Tibial artery (tissue), 4 donors: ENCODE results near the gene DYNC1I1.

Experiments used
- DNase-seq, 2 donors: peaks; one replicate each; pipeline ENCODE4 v3.0.0-alpha.2; 2019
- H3K27ac ChIP-seq, 2 donors: fragments of 200-600 bp; sonication (generic) in 1 of 2; 1 replicate in 1 of 2; 2 replicates in 1 of 2; pipeline ENCODE4 v1.5.1; 2018 to 2019; ENCODE audit warnings: mild to moderate bottlenecking in 1 of 2
- H3K27me3 ChIP-seq, 2 donors: fragments of 200-600 bp; sonication (generic) in 1 of 2; one replicate each; pipeline versions ENCODE4 v1.5.1 to v1.6.0; 2016 to 2019
- H3K36me3 ChIP-seq, 3 donors: fragments of 200-600 bp; sonication (generic) in 2 of 3; one replicate each; pipeline ENCODE4 v1.5.1; 2016 to 2019; ENCODE audit warnings: mild to moderate bottlenecking in 2 of 3
- H3K4me1 ChIP-seq, 4 donors: fragments of 200-600 bp; sonication (generic) in 2 of 4; 1 replicate in 3 of 4; 2 replicates in 1 of 4; pipeline ENCODE4 v1.5.1; 2016 to 2019
- H3K4me3 ChIP-seq, 2 donors: fragments of 200-600 bp; sonication (generic) in 1 of 2; 1 replicate in 1 of 2; 2 replicates in 1 of 2; pipeline ENCODE4 v1.5.1; 2018 to 2019; ENCODE audit warnings: mild to moderate bottlenecking in 2 of 2
- H3K9me3 ChIP-seq, 3 donors: fragments of 200-600 bp; sonication (generic) in 1 of 3; one replicate each; pipeline ENCODE4 v1.5.1; 2016 to 2019
- CTCF ChIP-seq, 2 experiments: fragments of 200-600 bp in 1 of 2; fragments of 450-650 bp in 1 of 2; IDR thresholded peaks; one replicate each; pipeline ENCODE4 v1.5.1; 2017 to 2019; ENCODE audit warnings: antibody characterized with exemption in 2 of 2, mild to moderate bottlenecking in 1 of 2, moderate library complexity in 1 of 2
- intact Hi-C: fragments of 100-400 bp; cut with DNase I; formaldehyde crosslinking; loops from one replicate; pipeline ENCODE4 v1.15.0; 2023; ENCODE audit warnings: low total_unique reads

The DYNC1I1 gene

GRCh38 chr7:95897557-95898251 lies 125.3 kb downstream of the DYNC1I1 start:
- no peaks in the 10 kb centered on the region for H3K9me3 ChIP-seq
- H3K27ac ChIP-seq = no peak overlapping the region
- no peak for DNase-seq
- no peak for TF ChIP-seq CTCF (IDR thresholded peaks at IDR 0.05)
- H3K27me3 ChIP-seq = no peaks in the 10 kb centered on the region
- H3K4me1 ChIP-seq = peaks cover 0 to 26% (median 8%) of the 10 kb centered on the region in 4 donors
- no peaks in the 10 kb centered on the region for H3K36me3 ChIP-seq
- H3K4me3 ChIP-seq = no peak overlapping the region
- intact Hi-C loops = no loop called here

GRCh38 chr7:95899919-95900513 lies 127.7 kb downstream of the DYNC1I1 start:
- Histone ChIP-seq H3K4me3 (no peak overlapping the region), H3K27me3 (no peaks in the 10 kb centered on the region), H3K36me3 (no peaks in the 10 kb centered on the region), H3K9me3 (no peaks in the 10 kb centered on the region), H3K27ac (no peak overlapping the region), H3K4me1 (peaks cover 0 to 14% (median 0%) of the 10 kb centered on the region in 4 donors)
- no peak for TF ChIP-seq CTCF (IDR thresholded peaks at IDR 0.05)
- no peak for DNase-seq
- intact Hi-C loops = no loop called here

GRCh38 chr7:95901006-95901405 lies 128.7 kb downstream of the DYNC1I1 start:
- Histone ChIP-seq H3K27ac (no peak overlapping the region), H3K4me1 (peaks cover 0 to 14% (median 0%) of the 10 kb centered on the region in 4 donors), H3K4me3 (no peak overlapping the region), H3K36me3 (no peaks in the 10 kb centered on the region), H3K27me3 (no peaks in the 10 kb centered on the region), H3K9me3 (no peaks in the 10 kb centered on the region)
- no peak for TF ChIP-seq CTCF (IDR thresholded peaks at IDR 0.05)
- intact Hi-C loops = no loop called here
- no peak for DNase-seq

GRCh38 chr7:95904099-95904498 lies 131.7 kb downstream of the DYNC1I1 start:
- Histone ChIP-seq H3K9me3 (no peaks in the 10 kb centered on the region), H3K27me3 (no peaks in the 10 kb centered on the region), H3K27ac (no peak overlapping the region), H3K36me3 (no peaks in the 10 kb centered on the region), H3K4me1 (peaks cover 0 to 9% (median 0%) of the 10 kb centered on the region in 4 donors), H3K4me3 (no peak overlapping the region)
- DNase-seq = peak in 1 of 2 donors; percentile 35
- TF ChIP-seq CTCF (IDR thresholded peaks at IDR 0.05) = no peak
- intact Hi-C loops = no loop called here

- Histone ChIP-seq H3K27ac (no peak overlapping the region), H3K4me3 (no peak overlapping the region), H3K9me3 (no peaks in the 10 kb centered on the region), H3K36me3 (no peaks in the 10 kb centered on the region), H3K4me1 (peaks cover 0 to 9% (median 0%) of the 10 kb centered on the region in 4 donors), H3K27me3 (no peaks in the 10 kb centered on the region)
- no peak for TF ChIP-seq CTCF (IDR thresholded peaks at IDR 0.05)
- no peak for DNase-seq
- intact Hi-C loops = no loop called here
Observed at GRCh38 chr7:95905167-95905566, 132.8 kb downstream of the DYNC1I1 start.
